Sigmoid colon (tissue), 7 donors: ENCODE data around the gene PEX7. TPM values are rescaled to one million over a fixed set of nuclear protein-coding genes. Genes with fewer than 3 reads are reported as not detected.

Experiments used
- DNase-seq: peaks from one replicate; pipeline ENCODE4 v3.0.0-alpha.2; 2019
- H3K27ac ChIP-seq, 4 donors: fragments of 200-600 bp; sonication (generic); one replicate each; pipeline ENCODE4 v1.5.1; 2016 to 2019; ENCODE audit warnings: mild to moderate bottlenecking in 1 of 4
- H3K27me3 ChIP-seq, 3 donors: fragments of 200-600 bp; sonication (generic); one replicate each; pipeline ENCODE4 v1.5.1; 2019; ENCODE audit warnings: mild to moderate bottlenecking in 1 of 3
- H3K36me3 ChIP-seq, 4 donors: fragments of 200-600 bp; sonication (generic); one replicate each; pipeline ENCODE4 v1.5.1; 2016 to 2019
- H3K4me1 ChIP-seq, 4 donors: fragments of 200-600 bp; sonication (generic); one replicate each; pipeline ENCODE4 v1.5.1; 2017 to 2019
- H3K4me3 ChIP-seq, 4 donors: fragments of 200-600 bp; sonication (generic); one replicate each; pipeline ENCODE4 v1.5.1; 2017 to 2019; ENCODE audit warnings: mild to moderate bottlenecking in 2 of 4, moderate library complexity in 1 of 4
- H3K9me3 ChIP-seq, 4 donors: fragments of 200-600 bp in 3 of 4; sonication (generic) in 3 of 4; one replicate each; pipeline versions ENCODE4 v1.5.1 to v1.6.1; 2013 to 2019
- CTCF ChIP-seq, 4 experiments: fragments of 450-650 bp in 3 of 4; fragments of 200-600 bp in 1 of 4; IDR thresholded peaks; one replicate each; pipeline ENCODE4 v1.5.1; 2016 to 2019; ENCODE audit warnings: antibody characterized with exemption in 4 of 4, mild to moderate bottlenecking in 3 of 4, moderate library complexity in 2 of 4
- EP300 ChIP-seq, 4 donors: sonication (generic); formaldehyde crosslinking; IDR thresholded peaks; one replicate each; pipeline ENCODE4 v1.6.1; 2017; ENCODE audit warnings: antibody characterized with exemption in 4 of 4
- POLR2A ChIP-seq, 2 donors: fragments of 450-650 bp; IDR thresholded peaks; one replicate each; pipeline ENCODE4 v1.6.1; 2016; ENCODE audit warnings: antibody characterized with exemption in 2 of 2, mild to moderate bottlenecking in 2 of 2, moderate library complexity in 2 of 2
- POLR2AphosphoS5 ChIP-seq, 4 donors: sonication (generic); formaldehyde crosslinking; IDR thresholded peaks; one replicate each; pipeline ENCODE4 v1.6.1; 2017; ENCODE audit warnings: antibody characterized with exemption in 4 of 4
- WGBS, 2 donors: extraction: QIAGEN DNeasy Blood & Tissue Kit; methylation state at CpG; one replicate each; pipeline ENCODE4 v1.1.7; 2013; 5-methylcytosine and 5-hydroxymethylcytosine counted together
- intact Hi-C: fragments of 100-400 bp; cut with DNase I; formaldehyde crosslinking; loops from one replicate; pipeline ENCODE4 v1.15.1; 2023
- polyA plus RNA-seq, 3 donors: library from polyadenylated mRNA; stranded (reverse); fragments of 200-250 nt; gene quantifications; one replicate each; pipeline ENCODE4 v1.2.3, GENCODE V29; 2013
- total RNA-seq, 4 donors: library from RNA; depleted of rRNA; stranded (reverse); fragments of >200 nt; gene quantifications; one replicate each; pipeline ENCODE4 v1.1.0, GENCODE V29; 2016
- donor health status: healthy with polysubstance abuse.
- donor health status: Bipolar disorder and iron deficiency.
- donor health status: healthy.

The PEX7 gene
- total and polyA plus RNA-seq, 7 donors, result 2.9 to 15.0 (median 6.9) TPM

DNA sequence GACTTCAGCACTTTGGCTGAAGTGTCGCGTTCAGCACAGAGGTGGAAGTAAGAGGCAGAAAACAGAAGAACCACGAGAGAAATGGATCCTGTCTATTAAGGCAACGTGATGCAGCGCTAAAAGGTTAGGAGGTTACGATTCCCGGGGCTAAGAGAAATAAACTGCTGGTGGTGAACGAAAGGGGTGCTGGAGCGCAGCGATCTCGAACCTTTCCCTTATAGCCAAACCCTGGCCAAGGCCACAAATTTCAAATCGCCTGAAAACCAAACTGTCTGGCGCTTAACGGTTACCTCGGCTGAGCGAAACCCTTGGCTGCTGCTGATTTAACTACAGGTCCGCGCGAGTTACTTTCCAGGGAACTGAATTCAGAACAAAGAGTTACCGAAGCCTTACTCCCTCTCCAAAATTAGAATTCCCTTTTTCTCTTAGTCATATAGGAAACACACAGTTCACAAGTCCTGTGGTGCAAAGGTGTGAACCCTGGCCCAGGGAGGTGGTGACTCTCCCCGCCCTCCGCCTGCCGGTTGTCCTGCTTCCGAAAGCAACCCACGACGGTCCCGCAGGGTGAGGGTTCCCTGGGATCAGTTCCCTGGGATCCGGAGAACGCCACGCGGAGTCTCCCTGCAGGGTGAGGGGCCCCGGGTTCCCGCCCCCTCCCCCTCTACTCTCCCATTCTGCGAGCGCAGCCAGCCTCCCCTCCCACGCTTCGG lies 98.4 kb downstream of the PEX7 start:
- Histone ChIP-seq H3K9me3 (no peaks in the 10 kb centered on the region), H3K27me3 (peaks cover 36 to 65% (median 48%) of the 10 kb centered on the region in 3 donors), H3K27ac (no peak overlapping the region), H3K4me3 (peak overlapping the region; percentile 19 to 55 (median 48)), H3K4me1 (peaks cover 0 to 36% (median 35%) of the 10 kb centered on the region in 4 donors), H3K36me3 (no peaks in the 10 kb centered on the region)
- 3 to 4% methylated on average over 37 of the region's 37 CpGs for whole genome bisulfite sequencing, 2 donors
- intact Hi-C loops, result no loop called here
- TF ChIP-seq CTCF (IDR thresholded peaks at IDR 0.05) (no peak), POLR2A (IDR thresholded peaks at IDR 0.05) (no peak), EP300 (IDR thresholded peaks at IDR 0.05) (no peak), POLR2AphosphoS5 (IDR thresholded peaks at IDR 0.05) (no peak)
- DNase-seq, result no peak

DNA sequence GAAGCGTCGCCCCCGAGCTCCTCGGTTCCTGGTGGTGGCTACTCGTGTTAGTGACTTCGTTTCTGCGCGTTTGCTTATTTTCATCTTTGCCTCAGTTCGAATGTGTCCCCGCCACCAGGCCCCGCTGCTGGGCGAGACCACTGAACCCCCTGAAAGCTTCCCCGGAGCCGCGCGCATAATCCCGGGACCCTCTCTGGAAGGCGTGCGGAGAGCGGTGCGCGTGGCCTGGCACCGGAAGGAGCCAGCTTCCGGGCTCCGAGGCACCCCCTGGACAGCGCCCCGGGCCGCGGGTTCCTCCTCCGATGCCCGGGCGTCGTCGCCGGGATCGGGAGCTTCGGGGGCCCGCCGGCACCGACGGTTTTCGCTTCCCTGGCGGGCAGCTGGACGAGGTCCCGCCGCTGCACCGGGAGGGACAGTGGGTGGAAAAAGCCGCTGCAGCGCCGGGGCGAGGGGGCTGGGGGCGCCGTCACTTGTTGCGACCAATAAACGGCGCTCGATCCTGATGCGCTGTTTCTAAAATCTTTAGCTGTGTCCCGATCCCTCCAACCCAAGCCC lies 99.1 kb downstream of the PEX7 start:
- DNase-seq, result no peak
- intact Hi-C loops, result no loop called here
- peaks cover 36 to 66% (median 48%) of the 10 kb centered on the region in 3 donors for H3K27me3 ChIP-seq
- H3K4me3 ChIP-seq, result peak overlapping the region; percentile 19 to 55 (median 48)
- 1% methylated on average over 59 of the region's 59 CpGs for WGBS, 2 donors
- H3K9me3 ChIP-seq, result no peaks in the 10 kb centered on the region
- no peak overlapping the region for H3K27ac ChIP-seq
- TF ChIP-seq POLR2A (IDR thresholded peaks at IDR 0.05), result no peak
- no peak for TF ChIP-seq POLR2AphosphoS5 (IDR thresholded peaks at IDR 0.05)
- TF ChIP-seq CTCF (IDR thresholded peaks at IDR 0.05), result no peak
- no peak for TF ChIP-seq EP300 (IDR thresholded peaks at IDR 0.05)
- H3K36me3 ChIP-seq, result no peaks in the 10 kb centered on the region
- H3K4me1 ChIP-seq, result peaks cover 0 to 36% (median 35%) of the 10 kb centered on the region in 4 donors

- H3K4me1 ChIP-seq, result peaks cover 0 to 36% (median 35%) of the 10 kb centered on the region in 4 donors
- TF ChIP-seq POLR2A (IDR thresholded peaks at IDR 0.05), result no peak
- TF ChIP-seq CTCF (IDR thresholded peaks at IDR 0.05), result no peak
- no peak for TF ChIP-seq POLR2AphosphoS5 (IDR thresholded peaks at IDR 0.05)
- TF ChIP-seq EP300 (IDR thresholded peaks at IDR 0.05), result no peak
- H3K4me3 ChIP-seq, result peak within 1 kb of the TSS; percentile 19 to 55 (median 48)
- peaks cover 36 to 66% (median 48%) of the 10 kb centered on the region in 3 donors for H3K27me3 ChIP-seq
- H3K27ac ChIP-seq, result no peak within 1 kb of the TSS
- DNase-seq, result no peak
- H3K9me3 ChIP-seq, result no peaks in the 10 kb centered on the region
- 1% methylated on average over 86 of the region's 86 CpGs for WGBS, 2 donors
- H3K36me3 ChIP-seq, result no peaks in the 10 kb centered on the region
- intact Hi-C loops, result no loop called here
Measured at GRCh38 chr6:136921936-136922684, 99.7 kb downstream of the PEX7 start, which contains the start of gene SLC35D3. Gene SLC35D3 (plus strand): TSS chr6:136922301. CDS start chr6:136922429, 128 bp downstream.

GRCh38 chr6:136922685-136923006 lies 100.3 kb downstream of the PEX7 start:
- WGBS, 2 donors, result 3% methylated on average over 29 of the region's 29 CpGs
- peaks cover 36 to 66% (median 48%) of the 10 kb centered on the region in 3 donors for H3K27me3 ChIP-seq

More at GRCh38 chr6:136922685-136923006, 100.3 kb downstream of the PEX7 start:
- Histone ChIP-seq H3K4me1 (peaks cover 0 to 36% (median 35%) of the 10 kb centered on the region in 4 donors), H3K36me3 (no peaks in the 10 kb centered on the region), H3K4me3 (peak overlapping the region in 3 of 4 donors; percentile 42 to 55 (median 54)), H3K9me3 (no peaks in the 10 kb centered on the region), H3K27ac (no peak overlapping the region)
- TF ChIP-seq EP300 (IDR thresholded peaks at IDR 0.05) (no peak), POLR2A (IDR thresholded peaks at IDR 0.05) (no peak), POLR2AphosphoS5 (IDR thresholded peaks at IDR 0.05) (no peak), CTCF (IDR thresholded peaks at IDR 0.05) (no peak)
- DNase-seq, result no peak
- intact Hi-C loops, result no loop called here
